ENCODE measurements around the gene SLC44A1.

- no peak for TF ChIP-seq POLR2A (IDR thresholded peaks at IDR 0.05; ENCODE audit: insufficient read depth in 1 of 2, low read depth in 2 of 2, low read length in 2 of 2)
- TF ChIP-seq, protein P1, sequence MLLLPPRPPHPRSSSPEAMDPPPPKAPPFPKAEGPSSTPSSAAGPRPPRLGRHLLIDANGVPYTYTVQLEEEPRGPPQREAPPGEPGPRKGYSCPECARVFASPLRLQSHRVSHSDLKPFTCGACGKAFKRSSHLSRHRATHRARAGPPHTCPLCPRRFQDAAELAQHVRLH (CRISPR knock-in tag; IDR thresholded peaks at IDR 0.05; ENCODE audit: borderline replicate concordance, low read depth), result no peak
- no peak for TF ChIP-seq JUNB (CRISPR knock-in tag; IDR thresholded peaks at IDR 0.05; ENCODE audit: borderline replicate concordance)
- no peak for TF ChIP-seq HNF4G (IDR thresholded peaks at IDR 0.05; ENCODE audit: borderline replicate concordance, low read depth, low read length)
- no peak for TF ChIP-seq HNF4G (CRISPR knock-in tag; IDR thresholded peaks at IDR 0.05; ENCODE audit: borderline replicate concordance, low read depth)
- no peak for TF ChIP-seq ZNF570 (CRISPR knock-in tag; IDR thresholded peaks at IDR 0.05; ENCODE audit: borderline replicate concordance)
- TF ChIP-seq ELF3 (CRISPR knock-in tag; IDR thresholded peaks at IDR 0.05), result no peak
- no peak for TF ChIP-seq ZNF670 (CRISPR knock-in tag; IDR thresholded peaks at IDR 0.05; ENCODE audit: borderline replicate concordance)
- TF ChIP-seq SAFB2 (CRISPR knock-in tag; IDR thresholded peaks at IDR 0.05; ENCODE audit: borderline replicate concordance, low read depth), result no peak
- TF ChIP-seq, protein P2, sequence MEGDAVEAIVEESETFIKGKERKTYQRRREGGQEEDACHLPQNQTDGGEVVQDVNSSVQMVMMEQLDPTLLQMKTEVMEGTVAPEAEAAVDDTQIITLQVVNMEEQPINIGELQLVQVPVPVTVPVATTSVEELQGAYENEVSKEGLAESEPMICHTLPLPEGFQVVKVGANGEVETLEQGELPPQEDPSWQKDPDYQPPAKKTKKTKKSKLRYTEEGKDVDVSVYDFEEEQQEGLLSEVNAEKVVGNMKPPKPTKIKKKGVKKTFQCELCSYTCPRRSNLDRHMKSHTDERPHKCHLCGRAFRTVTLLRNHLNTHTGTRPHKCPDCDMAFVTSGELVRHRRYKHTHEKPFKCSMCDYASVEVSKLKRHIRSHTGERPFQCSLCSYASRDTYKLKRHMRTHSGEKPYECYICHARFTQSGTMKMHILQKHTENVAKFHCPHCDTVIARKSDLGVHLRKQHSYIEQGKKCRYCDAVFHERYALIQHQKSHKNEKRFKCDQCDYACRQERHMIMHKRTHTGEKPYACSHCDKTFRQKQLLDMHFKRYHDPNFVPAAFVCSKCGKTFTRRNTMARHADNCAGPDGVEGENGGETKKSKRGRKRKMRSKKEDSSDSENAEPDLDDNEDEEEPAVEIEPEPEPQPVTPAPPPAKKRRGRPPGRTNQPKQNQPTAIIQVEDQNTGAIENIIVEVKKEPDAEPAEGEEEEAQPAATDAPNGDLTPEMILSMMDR (CRISPR knock-in tag; IDR thresholded peaks at IDR 0.05), result no peak
- no peak for TF ChIP-seq ZNF839 (CRISPR knock-in tag; IDR thresholded peaks at IDR 0.05; ENCODE audit: borderline replicate concordance)
These were observed 177.4 kb downstream of the SLC44A1 start for GRCh38 chr9:105421864-105422263.
